Non-pigmented ciliary epithelial cell (primary cell): ENCODE data around the gene PRICKLE2.

Experiments used
- DNase-seq: peaks from one replicate; pipeline ENCODE4 v3.0.0-alpha.2; 2010; ENCODE audit warnings: low read depth

Gene PRICKLE2

GRCh38 chr3:64218746-64219145 lies 6.5 kb downstream of the PRICKLE2 start:
- DNase-seq = no peak

GRCh38 chr3:64218329-64218728 lies 6.9 kb downstream of the PRICKLE2 start:
- no peak for DNase-seq

DNA sequence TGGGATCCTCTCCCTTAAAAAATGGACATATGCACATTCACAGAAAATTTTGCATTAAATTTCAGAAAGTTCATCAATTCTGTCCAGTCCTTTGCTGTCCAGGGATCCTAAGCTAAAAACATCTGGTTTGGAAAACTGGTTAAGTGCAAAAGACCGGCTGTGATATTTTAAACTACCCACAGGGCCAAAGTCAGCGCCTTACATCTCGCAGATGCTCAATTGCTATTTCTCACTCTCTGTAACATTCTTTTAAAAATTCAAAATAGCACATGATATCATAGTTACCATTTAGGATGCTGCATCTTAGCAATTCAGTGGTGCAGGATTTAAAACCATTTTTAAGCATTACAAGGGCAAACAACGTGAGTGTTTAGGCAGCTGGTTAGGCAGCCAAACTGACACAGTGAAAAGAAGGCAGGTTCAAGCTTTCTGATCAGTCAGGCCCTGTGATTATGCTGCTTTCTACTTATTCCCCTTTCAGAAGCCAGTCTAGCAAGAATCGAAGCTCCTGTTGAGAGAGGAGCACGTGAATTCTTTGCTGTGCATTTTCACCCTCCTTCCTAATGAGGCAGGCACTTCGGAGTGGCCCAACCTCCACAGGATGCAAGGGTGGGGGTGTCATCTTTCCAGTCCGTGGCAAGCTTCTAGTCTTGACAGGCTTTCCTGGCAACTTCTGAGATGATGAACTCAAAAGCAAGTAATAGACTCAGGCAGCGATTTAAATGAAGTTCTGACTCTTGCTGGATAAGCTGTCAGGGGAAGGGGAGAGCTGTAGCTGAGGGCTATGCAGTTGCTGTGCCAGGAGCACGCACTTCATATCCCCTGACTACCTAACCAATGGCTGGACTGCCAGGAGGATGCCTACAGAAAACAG lies 8.8 kb downstream of the PRICKLE2 start:
- DNase-seq = no peak

DNA sequence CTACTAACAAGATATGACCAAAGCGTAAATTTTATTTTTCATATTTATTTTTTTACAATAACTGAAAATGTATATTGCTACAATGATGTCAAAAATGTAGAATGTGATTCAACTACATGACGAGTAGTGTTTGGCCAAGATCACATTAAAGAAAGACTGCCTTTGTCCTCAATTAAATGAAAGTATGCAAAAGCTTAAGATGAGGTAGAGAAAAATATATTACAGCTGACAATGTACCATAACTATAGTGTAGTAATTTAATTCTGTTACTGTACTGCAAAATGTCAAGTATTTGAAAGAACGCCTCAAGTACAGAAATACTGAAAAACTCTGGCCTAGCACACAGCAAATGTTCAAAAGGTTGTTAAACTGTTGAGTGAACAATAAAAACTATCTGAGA lies 9.7 kb downstream of the PRICKLE2 start:
- no peak for DNase-seq

DNA sequence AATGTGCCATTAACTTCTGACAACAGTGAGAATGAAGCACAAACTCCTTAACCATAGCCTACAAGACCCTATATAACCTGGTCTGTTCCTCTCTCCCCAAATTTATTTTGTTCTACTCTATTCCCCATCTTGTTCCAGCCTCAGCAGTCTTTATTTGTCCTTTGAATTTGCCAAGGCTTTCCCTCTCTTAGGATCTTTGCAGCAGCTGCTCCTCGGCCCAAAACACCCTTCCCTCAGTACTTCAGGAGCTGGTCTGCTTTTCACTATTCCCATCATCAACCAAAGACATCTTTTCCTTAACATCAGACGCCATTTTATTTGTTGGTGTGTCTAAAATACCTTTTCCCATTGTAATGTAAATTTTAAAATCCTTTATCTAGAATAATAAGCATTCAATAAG lies 10.2 kb downstream of the PRICKLE2 start:
- DNase-seq = no peak

- no peak for DNase-seq
These were observed 10.8 kb downstream of the PRICKLE2 start for GRCh38 chr3:64214381-64215018.

DNA sequence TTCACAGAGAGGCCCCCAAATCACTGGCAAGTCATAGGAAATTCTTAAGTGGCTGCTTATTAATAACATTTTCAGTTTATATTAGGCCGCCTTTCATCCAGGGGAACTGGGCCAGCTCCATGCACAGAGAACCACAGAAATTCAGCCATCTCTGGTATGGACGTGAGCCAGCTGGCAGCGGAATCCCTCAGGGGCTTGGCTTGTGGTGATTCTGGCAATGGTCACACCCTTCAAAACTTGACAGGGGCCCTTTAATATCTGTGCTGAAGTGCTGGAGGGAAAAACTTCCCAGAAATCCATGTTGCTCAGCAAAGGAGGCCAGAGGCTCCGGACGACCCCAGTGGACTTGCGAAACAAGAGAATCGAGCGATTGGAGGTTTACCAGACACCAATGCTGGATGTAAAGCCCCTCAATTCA lies 11.3 kb downstream of the PRICKLE2 start:
- DNase-seq = no peak

DNA sequence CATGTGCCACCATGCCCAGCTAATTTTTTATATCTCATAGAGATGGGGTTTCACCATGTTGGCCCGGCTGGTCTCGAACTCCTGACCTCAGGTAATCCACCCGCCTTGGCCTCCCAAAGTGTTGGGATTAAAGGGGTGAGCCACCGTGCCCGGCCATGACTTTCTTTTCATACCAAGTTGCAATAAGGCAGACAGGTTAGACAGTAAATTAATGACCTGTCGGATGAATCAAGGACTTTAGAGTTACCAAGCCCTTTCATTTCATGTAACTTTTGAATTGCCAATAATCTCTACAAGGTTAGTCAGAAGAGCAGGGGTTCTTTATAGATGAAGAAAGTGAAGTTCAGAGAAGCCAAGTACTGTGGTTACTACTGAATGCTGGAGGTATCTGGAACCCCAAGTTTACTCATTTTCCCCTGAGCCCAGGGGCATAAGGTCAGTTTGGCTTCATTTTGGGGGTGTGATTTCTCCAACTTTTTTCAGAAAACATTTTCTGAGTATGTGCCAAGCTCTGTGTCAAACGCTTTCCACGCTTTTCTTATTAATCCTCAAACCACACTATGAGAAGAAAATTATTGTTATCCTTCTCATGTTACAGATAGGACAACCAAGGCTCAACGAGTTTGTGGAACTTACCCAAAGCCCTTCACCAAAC lies 11.9 kb downstream of the PRICKLE2 start:
- no peak for DNase-seq

DNA sequence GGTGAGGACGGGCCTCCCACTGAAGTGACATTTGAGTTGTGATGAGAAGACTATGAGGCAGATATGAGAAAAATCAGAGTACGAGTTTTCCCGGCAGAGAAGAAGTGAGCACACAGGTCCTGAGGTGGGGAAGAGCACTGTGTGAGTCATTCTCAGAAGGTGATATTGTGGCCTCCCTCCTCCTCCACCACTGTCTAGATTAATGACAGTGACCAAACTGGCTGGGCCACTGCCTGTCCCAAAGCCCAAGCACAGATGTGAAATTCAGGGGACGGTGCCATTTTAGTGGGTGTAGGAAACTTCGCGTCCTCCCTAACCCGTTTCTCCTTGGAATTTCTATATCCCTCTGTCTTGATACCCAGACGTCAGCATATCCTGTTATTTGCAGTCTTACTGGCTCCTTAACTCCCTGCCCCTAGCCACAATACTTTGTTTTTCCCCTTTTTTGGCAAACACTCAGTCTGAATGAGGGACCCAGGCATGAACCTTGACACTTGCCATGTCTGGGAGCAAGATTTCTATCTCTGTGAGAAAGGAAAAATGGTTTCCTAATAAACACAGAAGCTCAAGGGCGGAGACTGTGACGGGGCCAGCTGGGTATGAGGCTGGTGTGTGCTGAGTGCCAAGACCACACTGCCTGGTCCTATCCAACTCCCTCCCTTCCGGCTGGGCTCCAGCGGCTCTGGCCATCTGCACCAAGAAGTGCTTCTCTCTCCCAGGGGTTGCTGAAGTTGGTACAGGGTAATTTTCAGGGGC lies 15.2 kb downstream of the PRICKLE2 start:
- DNase-seq = no peak

DNA sequence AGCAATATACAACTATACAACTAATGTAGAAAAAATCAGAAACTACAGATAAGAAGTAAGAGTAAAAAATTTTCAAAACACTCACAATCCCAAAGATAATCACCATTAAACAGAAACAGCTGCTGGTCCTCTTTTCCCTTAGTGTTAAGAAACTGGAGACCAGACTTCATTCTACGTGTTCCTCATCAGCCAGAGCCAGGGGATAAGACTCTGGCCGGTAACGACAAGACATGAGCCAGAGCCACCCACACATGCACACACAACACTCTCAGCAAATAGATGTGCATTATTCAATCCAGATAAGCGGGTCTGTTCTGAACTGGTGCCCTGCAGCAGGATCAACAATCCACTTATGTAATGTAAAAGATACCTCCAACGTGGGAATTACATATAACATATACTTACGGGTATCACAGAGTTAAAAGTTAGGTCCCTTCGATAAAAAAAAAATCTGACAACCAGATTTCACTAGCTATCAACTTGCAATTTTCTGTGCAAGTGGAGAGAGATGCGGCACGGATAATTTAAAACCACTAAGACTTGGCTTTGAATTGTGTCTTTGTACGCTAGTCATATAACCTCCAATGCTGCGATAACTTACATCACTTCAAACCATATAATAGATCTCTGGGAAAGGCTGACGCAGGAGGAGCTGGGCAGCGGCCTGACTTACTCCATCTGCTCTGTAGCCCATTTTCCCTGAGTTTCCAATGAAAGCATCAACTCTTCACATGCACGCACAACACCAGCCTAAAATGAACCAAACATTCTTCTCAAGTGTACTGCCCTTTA lies 17.8 kb downstream of the PRICKLE2 start:
- no peak for DNase-seq

- DNase-seq = no peak
These were observed 21.0 kb downstream of the PRICKLE2 start for GRCh38 chr3:64203969-64204908.

DNA sequence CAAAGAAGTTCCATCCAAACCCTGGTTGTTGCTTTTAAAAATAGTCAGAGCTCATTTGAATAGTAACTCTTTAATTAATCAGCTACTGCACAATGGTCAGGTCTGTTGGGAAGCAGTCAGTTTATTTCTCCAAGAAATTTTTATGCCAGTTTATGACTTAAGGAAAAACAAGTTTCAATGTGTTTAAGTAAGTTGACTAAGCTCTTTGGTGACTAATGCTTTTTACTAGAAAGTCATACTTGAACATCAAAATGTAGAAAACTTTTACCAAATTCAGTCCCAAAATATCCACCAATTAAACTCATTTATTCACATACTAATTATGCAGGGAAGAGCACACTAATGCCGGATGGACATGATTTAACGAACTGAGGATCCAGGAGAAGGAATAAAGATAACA lies 22.1 kb downstream of the PRICKLE2 start:
- DNase-seq = no peak

DNA sequence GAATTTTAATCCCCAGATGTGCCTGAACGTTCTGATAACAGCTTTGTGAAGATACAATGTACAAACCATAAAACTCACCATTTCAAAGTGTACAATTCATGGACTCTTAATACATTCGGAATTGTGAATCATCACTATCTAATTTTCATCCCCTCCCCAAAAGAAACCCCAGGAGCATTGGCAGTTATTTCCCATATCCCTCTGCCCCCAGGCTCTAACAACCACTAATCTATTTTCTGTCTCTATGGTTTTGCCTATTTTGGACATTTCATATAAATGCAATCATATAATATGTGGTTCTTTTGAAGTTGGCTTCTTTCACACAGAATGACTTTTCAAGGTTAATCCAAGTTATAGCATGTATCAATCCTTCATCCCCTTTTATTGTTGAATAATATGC lies 25.3 kb downstream of the PRICKLE2 start:
- DNase-seq = no peak

DNA sequence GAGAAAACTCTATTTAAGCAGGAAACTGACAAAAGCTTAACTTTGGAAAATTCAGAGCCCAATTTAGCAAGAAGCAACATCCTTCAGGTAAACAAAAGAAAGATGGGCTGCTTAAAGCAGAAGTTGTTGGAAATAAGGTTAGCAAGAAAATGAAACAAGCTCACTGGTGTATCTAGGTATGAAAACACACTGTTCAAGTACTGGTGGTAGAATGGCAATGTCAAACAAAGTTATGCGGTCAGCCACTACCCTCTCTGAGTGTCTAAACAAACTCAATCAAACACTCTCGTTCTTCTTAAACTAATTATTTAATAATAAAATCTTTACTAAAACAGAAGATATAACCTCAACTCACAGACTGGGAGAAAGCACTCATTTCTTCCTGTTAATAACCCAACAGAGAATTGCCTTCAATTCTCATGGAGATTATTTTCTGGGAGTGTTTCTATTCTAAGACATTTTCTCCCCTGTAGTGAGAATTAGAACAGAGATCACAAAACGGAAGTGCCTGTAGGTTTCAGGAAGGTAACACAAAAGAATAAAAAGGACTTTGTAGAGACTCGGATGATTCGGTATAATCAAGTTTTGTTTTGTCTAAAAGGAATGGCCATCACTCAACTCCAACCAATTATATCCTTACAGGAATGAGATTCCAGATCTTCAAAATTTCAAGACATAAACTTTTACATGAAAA lies 28.9 kb downstream of the PRICKLE2 start:
- DNase-seq = no peak

DNA sequence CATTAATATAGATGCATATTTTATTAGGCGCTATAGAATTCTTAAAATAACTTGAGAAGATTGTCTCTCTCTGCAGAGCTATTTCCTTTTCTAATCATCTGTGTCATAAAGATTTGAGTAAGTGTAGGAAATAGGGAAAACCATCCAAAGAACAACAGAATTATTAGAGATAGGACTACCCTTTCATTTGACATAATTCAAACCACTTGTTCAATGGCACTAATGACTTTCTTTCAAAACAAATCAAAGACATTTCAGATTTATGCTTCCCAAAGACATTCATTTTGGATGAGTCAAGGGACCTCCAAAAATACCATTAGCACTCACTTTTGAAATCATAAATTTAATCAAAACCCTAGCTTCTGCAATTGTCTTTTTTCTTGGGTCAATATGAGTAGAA lies 29.5 kb downstream of the PRICKLE2 start:
- DNase-seq = no peak

- no peak for DNase-seq
These were observed 33.4 kb downstream of the PRICKLE2 start for GRCh38 chr3:64191822-64192221.

DNA sequence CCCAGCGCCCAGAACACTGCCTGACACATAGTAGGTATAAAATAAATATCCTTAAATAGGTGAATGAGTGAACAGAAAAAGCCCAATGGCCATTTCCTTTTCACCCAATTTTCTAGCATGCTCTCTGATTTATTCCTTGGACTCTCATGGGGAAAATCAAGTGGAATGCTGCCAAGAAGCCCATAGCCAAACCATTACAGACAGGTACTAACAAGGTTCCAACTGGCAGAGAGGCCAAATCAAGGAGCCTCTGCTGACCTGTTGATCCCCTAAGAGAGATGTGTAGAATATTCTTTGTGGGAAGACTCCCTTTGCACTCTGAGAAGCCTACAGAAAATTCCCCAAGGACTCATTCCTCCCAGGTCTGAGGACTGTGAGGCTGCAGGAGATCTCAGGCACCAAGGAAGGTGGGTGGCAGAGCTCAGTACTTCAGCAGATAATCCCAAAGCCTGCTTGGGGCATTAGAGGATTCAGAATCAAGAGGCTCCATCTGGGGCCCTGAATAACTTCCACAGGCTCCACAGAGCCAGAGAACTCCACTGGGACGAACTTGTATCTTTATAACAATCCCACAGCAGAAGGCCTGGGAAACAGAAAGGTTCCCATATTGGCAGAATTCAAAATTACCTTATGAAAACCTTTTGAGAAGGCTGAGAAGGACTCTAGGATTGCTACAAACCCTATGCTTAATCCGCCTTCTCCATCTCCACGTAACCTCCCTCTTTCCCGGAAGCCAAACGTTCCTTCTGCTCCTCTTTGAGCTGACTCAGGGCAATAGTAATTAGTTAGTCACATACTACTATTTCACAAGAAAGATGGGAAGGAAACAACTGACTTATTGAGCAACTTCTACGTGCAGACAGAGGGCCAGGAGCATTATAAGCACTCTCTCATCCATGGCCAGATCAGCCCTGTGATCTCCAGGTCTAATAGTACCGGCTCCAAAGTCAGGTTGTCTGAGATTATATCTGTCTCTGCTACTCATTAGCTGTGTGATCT lies 34.5 kb downstream of the PRICKLE2 start:
- peak; percentile 79 for DNase-seq

DNA sequence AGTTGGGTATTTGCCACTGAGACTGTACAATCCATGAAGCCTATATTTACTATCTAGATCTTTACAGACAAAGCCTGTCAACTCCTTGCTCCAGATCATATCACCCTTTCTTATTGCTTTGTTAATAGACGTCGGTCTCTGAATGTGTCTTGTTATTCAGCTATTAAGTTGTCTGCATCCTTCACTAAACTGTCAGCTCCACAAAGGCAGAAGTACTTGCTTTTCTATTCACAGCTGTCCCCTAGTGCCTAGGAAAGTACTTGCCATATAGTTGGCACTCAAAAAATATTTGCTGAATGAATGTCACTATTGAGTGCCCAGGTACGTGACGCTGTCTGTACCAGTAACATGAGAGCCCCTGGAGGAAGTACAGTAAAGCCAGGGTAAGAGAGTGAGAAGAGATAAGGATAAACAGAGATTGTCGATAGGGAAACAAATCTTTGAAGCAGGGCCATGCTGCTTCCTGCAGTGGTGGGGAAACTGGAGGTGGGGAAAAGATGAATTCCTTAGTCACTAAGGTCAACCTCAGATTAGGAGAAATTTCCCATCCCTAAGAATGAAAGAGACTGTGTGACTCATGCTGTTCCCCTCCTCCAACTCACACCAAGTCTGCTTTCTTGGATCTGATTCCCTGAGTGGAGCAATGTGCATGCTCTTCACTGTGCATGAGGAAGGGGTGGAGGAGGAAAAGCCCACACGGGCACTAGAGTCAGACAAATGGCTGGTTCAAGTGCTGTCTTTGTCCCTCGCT lies 36.3 kb downstream of the PRICKLE2 start:
- peak; percentile 83 for DNase-seq
